Measurements from ENCODE around the gene ZNF486.
"Not testable (repeated sequence)": the region's sequence is repeated elsewhere in the genome, so short reads cannot be mapped to it uniquely, and the experiment has no call there.

The ZNF486 gene

GRCh38 chr19:20235156-20235555, 68.1 kb downstream of the ZNF486 start:
- DNase-seq (ENCODE audit: low spot score): peak; percentile 72

GRCh38 chr19:20237773-20238623, 71.0 kb downstream of the ZNF486 start:
- peak; percentile 81 for DNase-seq (ENCODE audit: low spot score)

- no peak for DNase-seq (ENCODE audit: low spot score)
Observed at GRCh38 chr19:20243629-20244028, 76.6 kb downstream of the ZNF486 start.

- DNase-seq (ENCODE audit: low spot score): no peak
Observed at GRCh38 chr19:20244356-20244755, 77.3 kb downstream of the ZNF486 start.

- no peak for DNase-seq (ENCODE audit: low spot score)
Observed at GRCh38 chr19:20245309-20245708, 78.3 kb downstream of the ZNF486 start.

GRCh38 chr19:20247016-20247683, 80.1 kb downstream of the ZNF486 start:
- peak; percentile 30 for DNase-seq (ENCODE audit: low spot score)

GRCh38 chr19:20248258-20248657, 81.2 kb downstream of the ZNF486 start:
- not testable (repeated sequence) for DNase-seq (ENCODE audit: low spot score)
